ENCODE measurements around the gene KRTAP23-1. TPM values are rescaled to one million over a fixed set of nuclear protein-coding genes. Genes with fewer than 3 reads are reported as not detected.

Gene KRTAP23-1
- total RNA-seq, 1 donor from 2014 or later, result not detected

GRCh38 chr21:30333736-30334135 lies 14.7 kb downstream of the KRTAP23-1 start:
- no peaks in the 10 kb centered on the region for H3K4me1 ChIP-seq
- H3K27ac ChIP-seq, result no peak overlapping the region
- intact Hi-C loops (cut with DNase I), result no loop called here
- TF ChIP-seq POLR2AphosphoS5 (IDR thresholded peaks at IDR 0.05; ENCODE audit: insufficient read depth in 1 of 2, low read depth in 1 of 2), result no peak
- no peak for TF ChIP-seq CTCF (IDR thresholded peaks at IDR 0.05)
- no peak for TF ChIP-seq POLR2A (IDR thresholded peaks at IDR 0.05)
- no peak for DNase-seq (ENCODE audit: extremely low spot score in 2 of 2)
- H3K9me3 ChIP-seq, result no peaks in the 10 kb centered on the region
- no peaks in the 10 kb centered on the region for H3K36me3 ChIP-seq
- H3K27me3 ChIP-seq, result no peaks in the 10 kb centered on the region
- H3K4me3 ChIP-seq, result no peak overlapping the region

GRCh38 chr21:30332681-30333080 lies 15.7 kb downstream of the KRTAP23-1 start:
- no peak for TF ChIP-seq CTCF (IDR thresholded peaks at IDR 0.05)
- TF ChIP-seq POLR2AphosphoS5 (IDR thresholded peaks at IDR 0.05; ENCODE audit: insufficient read depth in 1 of 2, low read depth in 1 of 2), result no peak
- no peak for TF ChIP-seq POLR2A (IDR thresholded peaks at IDR 0.05)
- Histone ChIP-seq H3K9me3 (no peaks in the 10 kb centered on the region), H3K36me3 (no peaks in the 10 kb centered on the region), H3K4me1 (no peaks in the 10 kb centered on the region), H3K27me3 (no peaks in the 10 kb centered on the region), H3K4me3 (no peak overlapping the region), H3K27ac (no peak overlapping the region)
- intact Hi-C loops (cut with DNase I), result no loop called here
- no peak for DNase-seq (ENCODE audit: extremely low spot score in 2 of 2)

- H3K9me3 ChIP-seq, result no peaks in the 10 kb centered on the region
- intact Hi-C loops (cut with DNase I), result no loop called here
- no peak for DNase-seq (ENCODE audit: extremely low spot score in 2 of 2)
- no peak overlapping the region for H3K4me3 ChIP-seq
- H3K36me3 ChIP-seq, result no peaks in the 10 kb centered on the region
- H3K4me1 ChIP-seq, result no peaks in the 10 kb centered on the region
- no peak overlapping the region for H3K27ac ChIP-seq
- no peaks in the 10 kb centered on the region for H3K27me3 ChIP-seq
- TF ChIP-seq CTCF (IDR thresholded peaks at IDR 0.05), result no peak
- TF ChIP-seq POLR2A (IDR thresholded peaks at IDR 0.05), result no peak
- TF ChIP-seq POLR2AphosphoS5 (IDR thresholded peaks at IDR 0.05; ENCODE audit: insufficient read depth in 1 of 2, low read depth in 1 of 2), result no peak
Measured at GRCh38 chr21:30329203-30329875, 19.1 kb downstream of the KRTAP23-1 start.

- Histone ChIP-seq H3K36me3 (no peaks in the 10 kb centered on the region), H3K4me1 (no peaks in the 10 kb centered on the region), H3K27me3 (no peaks in the 10 kb centered on the region), H3K27ac (no peak overlapping the region), H3K4me3 (no peak overlapping the region), H3K9me3 (no peaks in the 10 kb centered on the region)
- no peak for DNase-seq (ENCODE audit: extremely low spot score in 2 of 2)
- no peak for TF ChIP-seq POLR2A (IDR thresholded peaks at IDR 0.05)
- no peak for TF ChIP-seq CTCF (IDR thresholded peaks at IDR 0.05)
- TF ChIP-seq POLR2AphosphoS5 (IDR thresholded peaks at IDR 0.05; ENCODE audit: insufficient read depth in 1 of 2, low read depth in 1 of 2), result no peak
- intact Hi-C loops (cut with DNase I), result no loop called here
Measured at GRCh38 chr21:30326390-30326789, 22.0 kb downstream of the KRTAP23-1 start.

- intact Hi-C loops (cut with DNase I), result no loop called here
- no peak for DNase-seq (ENCODE audit: extremely low spot score in 2 of 2)
- H3K27ac ChIP-seq, result no peak within 1 kb of the TSS
Measured at GRCh38 chr21:30320215-30320614, 28.2 kb downstream of the KRTAP23-1 start, which contains the start of gene KRTAP26-1. Gene KRTAP26-1 (minus strand): TSS chr21:30320315. CDS start chr21:30320035, 280 bp downstream.

More at GRCh38 chr21:30320215-30320614, 28.2 kb downstream of the KRTAP23-1 start, which contains the start of gene KRTAP26-1:
- H3K4me3 ChIP-seq, result no peak within 1 kb of the TSS
- H3K36me3 ChIP-seq, result no peaks in the 10 kb centered on the region
- no peaks in the 10 kb centered on the region for H3K4me1 ChIP-seq
- TF ChIP-seq POLR2AphosphoS5 (IDR thresholded peaks at IDR 0.05; ENCODE audit: insufficient read depth in 1 of 2, low read depth in 1 of 2), result no peak
- TF ChIP-seq POLR2A (IDR thresholded peaks at IDR 0.05), result no peak
- no peak for TF ChIP-seq CTCF (IDR thresholded peaks at IDR 0.05)
- no peaks in the 10 kb centered on the region for H3K27me3 ChIP-seq
- no peaks in the 10 kb centered on the region for H3K9me3 ChIP-seq
